A673 (cell line): ENCODE results near the gene SYTL5. TPM values are rescaled to one million over a fixed set of nuclear protein-coding genes. Genes with fewer than 3 reads are reported as not detected.

Experiments used
- BruUV-seq: library from RNA; stranded (reverse); fragments of 400-500 nt; replicated peaks from 2 replicates; lab custom pipeline; 2021; lab: Mats Ljungman, UMichigan
- CTCF ChIA-PET: fragments of 300-600 bp; sonication (Branson Sonifier 250); formaldehyde crosslinking; loops from one replicate; lab custom pipeline; 2022; ENCODE audit warnings: antibody characterized with exemption; lab: Charles Lee
- POLR2A ChIA-PET: fragments of 300-600 bp; sonication (Branson Sonifier 250); formaldehyde crosslinking; loops from one replicate; lab custom pipeline; 2022; ENCODE audit warnings: antibody characterized with exemption; ENCODE audit not compliant: low non-redundant PET; lab: Charles Lee
- DNase-seq: peaks from one replicate; pipeline ENCODE4 v3.0.0-alpha.2; 2015; ENCODE audit warnings: low spot score
- H3K27ac ChIP-seq: fragments of 200-600 bp; sonication (generic); 2 replicates; pipeline ENCODE4 v1.5.1; 2016; ENCODE audit warnings: mixed run types, low read depth, mild to moderate bottlenecking, mixed read lengths, antibody characterized with exemption, low read length; ENCODE audit not compliant: poor library complexity, severe bottlenecking
- H3K27me3 ChIP-seq: fragments of 200-600 bp; sonication (generic); replicated peaks from 2 replicates; pipeline ENCODE4 v1.6.1; 2017; ENCODE audit warnings: mixed run types, low read depth, mild to moderate bottlenecking, mixed read lengths, antibody characterized with exemption, low read length; ENCODE audit not compliant: insufficient read depth, poor library complexity
- H3K36me3 ChIP-seq: fragments of 200-600 bp; sonication (generic); 2 replicates; pipeline ENCODE4 v1.6.1; 2016; ENCODE audit warnings: mixed run types, mild to moderate bottlenecking, mixed read lengths, antibody characterized with exemption, low read length; ENCODE audit not compliant: insufficient read depth, poor library complexity, severe bottlenecking
- H3K4me1 ChIP-seq: fragments of 200-600 bp; sonication (generic); 2 replicates; pipeline ENCODE4 v1.6.1; 2017; ENCODE audit warnings: mixed run types, mild to moderate bottlenecking, mixed read lengths, antibody characterized with exemption, low read length; ENCODE audit not compliant: insufficient read depth, poor library complexity, severe bottlenecking
- H3K4me3 ChIP-seq: fragments of 200-600 bp; sonication (generic); 2 replicates; pipeline ENCODE4 v1.5.1; 2016; ENCODE audit warnings: low read depth, mixed run types, mild to moderate bottlenecking, mixed read lengths, low read length; ENCODE audit not compliant: poor library complexity, severe bottlenecking
- H3K9me3 ChIP-seq: fragments of 200-600 bp; sonication (generic); 2 replicates; pipeline ENCODE4 v1.6.1; 2016; ENCODE audit warnings: mixed run types, low read depth, mild to moderate bottlenecking, mixed read lengths, antibody characterized with exemption, low read length; ENCODE audit not compliant: poor library complexity, severe bottlenecking
- EZH2 ChIP-seq: fragments of 200-600 bp; sonication (generic); IDR thresholded peaks from 2 replicates; pipeline ENCODE4 v1.6.1; 2017; ENCODE audit warnings: borderline replicate concordance, low read depth, mild to moderate bottlenecking, mixed read lengths, antibody characterized with exemption, low read length; ENCODE audit not compliant: poor library complexity, severe bottlenecking
- intact Hi-C: fragments of 100-400 bp; cut with micrococcal nuclease; formaldehyde crosslinking; loops from one replicate; pipeline ENCODE4 v1.10.0; 2022; ENCODE audit not compliant: unreplicated experiment
- total RNA-seq: library from RNA; stranded (reverse); gene quantifications from 2 replicates; pipeline ENCODE4 v1.2.3, GENCODE V29; 2021
- TF ChIP-seq, protein P1 (sequence below): fragments of 300-800, 200-600 bp; sonication (generic); conservative IDR thresholded peaks from 2 replicates; pipeline ENCODE4 v1.5.1; 2017; ENCODE audit warnings: low read depth, mild to moderate bottlenecking, antibody characterized with exemption, low read length, moderate library complexity, mixed read lengths

Gene SYTL5
- total RNA-seq, 1 experiment from 2014 or later, result 17.9 TPM

DNA sequence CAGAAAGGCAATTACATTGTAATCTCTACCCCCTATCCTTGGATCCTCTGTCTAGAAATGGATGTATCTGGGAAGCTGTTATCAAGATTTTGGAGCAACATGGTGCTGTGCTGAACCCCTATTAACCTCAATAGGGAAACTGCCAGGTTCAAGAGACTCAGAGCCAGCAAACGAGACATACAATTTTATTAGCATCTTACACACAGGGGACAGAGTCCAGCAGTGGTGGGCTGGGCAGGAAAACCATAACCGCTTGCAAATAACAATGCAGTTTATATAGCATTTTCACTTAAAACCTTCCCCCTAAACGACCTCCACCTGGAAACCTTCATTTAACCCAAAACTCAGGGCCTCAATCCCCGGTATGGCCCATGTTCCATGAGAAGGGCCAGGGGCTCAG lies 79.5 kb downstream of the SYTL5 start:
- Histone ChIP-seq H3K27ac (no peak overlapping the region), H3K4me1 (no peaks in the 10 kb centered on the region), H3K9me3 (no peaks in the 10 kb centered on the region), H3K27me3 (no peaks in the 10 kb centered on the region), H3K4me3 (no peak overlapping the region), H3K36me3 (peaks cover 7% of the 10 kb centered on the region)
- CTCF ChIA-PET, result no interaction called here
- intact Hi-C loops, result no loop called here
- DNase-seq, result no peak
- no peak for TF ChIP-seq EZH2
- TF ChIP-seq, protein P1, sequence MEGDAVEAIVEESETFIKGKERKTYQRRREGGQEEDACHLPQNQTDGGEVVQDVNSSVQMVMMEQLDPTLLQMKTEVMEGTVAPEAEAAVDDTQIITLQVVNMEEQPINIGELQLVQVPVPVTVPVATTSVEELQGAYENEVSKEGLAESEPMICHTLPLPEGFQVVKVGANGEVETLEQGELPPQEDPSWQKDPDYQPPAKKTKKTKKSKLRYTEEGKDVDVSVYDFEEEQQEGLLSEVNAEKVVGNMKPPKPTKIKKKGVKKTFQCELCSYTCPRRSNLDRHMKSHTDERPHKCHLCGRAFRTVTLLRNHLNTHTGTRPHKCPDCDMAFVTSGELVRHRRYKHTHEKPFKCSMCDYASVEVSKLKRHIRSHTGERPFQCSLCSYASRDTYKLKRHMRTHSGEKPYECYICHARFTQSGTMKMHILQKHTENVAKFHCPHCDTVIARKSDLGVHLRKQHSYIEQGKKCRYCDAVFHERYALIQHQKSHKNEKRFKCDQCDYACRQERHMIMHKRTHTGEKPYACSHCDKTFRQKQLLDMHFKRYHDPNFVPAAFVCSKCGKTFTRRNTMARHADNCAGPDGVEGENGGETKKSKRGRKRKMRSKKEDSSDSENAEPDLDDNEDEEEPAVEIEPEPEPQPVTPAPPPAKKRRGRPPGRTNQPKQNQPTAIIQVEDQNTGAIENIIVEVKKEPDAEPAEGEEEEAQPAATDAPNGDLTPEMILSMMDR, result no peak
- POLR2A ChIA-PET, result no interaction called here
- BruUV-seq, result no TSS peak

DNA sequence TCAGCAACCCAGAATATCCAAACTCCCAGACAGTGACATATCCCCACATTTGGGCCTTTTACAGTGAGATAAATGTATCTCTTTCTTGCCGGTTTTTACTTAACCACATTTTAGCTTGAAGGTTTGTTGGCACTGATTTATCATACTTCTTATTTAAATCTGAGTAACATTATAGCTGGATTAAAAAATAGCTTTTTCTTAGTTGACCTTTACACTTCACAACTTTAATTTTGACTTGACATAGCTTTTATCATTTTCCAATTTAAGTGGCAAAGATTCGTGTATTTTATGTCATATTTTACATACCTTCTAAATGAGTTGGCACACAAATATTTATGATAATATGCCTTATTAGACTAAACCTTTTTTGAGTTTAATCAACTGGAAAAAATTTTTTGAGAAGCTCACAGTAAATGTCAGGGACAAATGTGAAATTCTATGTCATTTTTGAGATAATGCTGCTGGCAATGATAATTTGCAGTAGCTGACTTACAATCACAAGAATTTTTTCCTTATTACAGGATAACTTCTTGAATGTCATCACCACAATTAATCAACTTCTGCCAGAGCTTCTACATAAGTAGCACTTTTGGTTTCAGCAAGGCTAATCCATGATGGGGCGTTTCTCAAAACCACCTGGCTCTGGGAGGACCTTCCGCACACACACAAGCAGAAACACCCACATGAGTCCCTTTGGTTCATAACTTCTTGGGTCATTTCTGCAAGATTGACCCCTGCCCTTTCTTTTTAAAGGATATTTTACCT lies 80.3 kb downstream of the SYTL5 start:
- no peaks in the 10 kb centered on the region for H3K27me3 ChIP-seq
- intact Hi-C loops, result no loop called here
- no peak overlapping the region for H3K4me3 ChIP-seq
- DNase-seq, result no peak
- POLR2A ChIA-PET, result no interaction called here
- H3K27ac ChIP-seq, result no peak overlapping the region
- no peaks in the 10 kb centered on the region for H3K9me3 ChIP-seq
- H3K4me1 ChIP-seq, result no peaks in the 10 kb centered on the region
- TF ChIP-seq EZH2, result no peak
- TF ChIP-seq, protein P1, result no peak
- no TSS peak for BruUV-seq
- CTCF ChIA-PET, result no interaction called here
- H3K36me3 ChIP-seq, result peaks cover 7% of the 10 kb centered on the region

DNA sequence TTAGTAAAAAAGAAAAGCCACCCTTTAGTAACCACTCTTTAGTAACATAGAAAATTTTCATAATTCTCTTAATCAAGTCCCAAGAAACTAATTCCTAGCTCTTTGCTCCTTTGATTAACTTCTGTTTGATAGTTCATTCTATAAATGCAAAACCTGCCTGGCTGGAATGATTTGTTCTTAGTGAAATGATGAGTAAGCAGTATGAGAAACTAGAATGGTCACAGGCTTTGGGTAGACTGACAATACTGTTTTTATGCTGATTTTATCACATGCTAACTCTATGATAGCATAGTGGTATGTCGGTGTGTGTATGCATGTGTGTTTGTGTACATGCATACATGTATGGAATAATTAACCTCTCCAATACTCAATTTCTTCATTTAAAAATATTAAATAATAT lies 81.2 kb downstream of the SYTL5 start:
- DNase-seq, result no peak
- no TSS peak for BruUV-seq
- no peaks in the 10 kb centered on the region for H3K9me3 ChIP-seq
- TF ChIP-seq EZH2, result no peak
- POLR2A ChIA-PET, result no interaction called here
- no peak overlapping the region for H3K4me3 ChIP-seq
- H3K27me3 ChIP-seq, result no peaks in the 10 kb centered on the region
- CTCF ChIA-PET, result no interaction called here
- intact Hi-C loops, result no loop called here
- H3K27ac ChIP-seq, result no peak overlapping the region
- peaks cover 7% of the 10 kb centered on the region for H3K36me3 ChIP-seq
- no peaks in the 10 kb centered on the region for H3K4me1 ChIP-seq
